Naive thymus-derived CD4-positive, alpha-beta T cell (primary cell): ENCODE data around the gene GATAD2B. TPM values are rescaled to one million over a fixed set of nuclear protein-coding genes. Genes with fewer than 3 reads are reported as not detected.
"Not testable (repeated sequence)": the region's sequence is repeated elsewhere in the genome, so short reads cannot be mapped to it uniquely, and the experiment has no call there.

ENCODE experiments used
- ATAC-seq: fragments of 150-1000 bp; cut with Tn5 transposase; 2 replicates; pipeline ENCODE4 v1.10.0; 2021; ENCODE audit warnings: mild to moderate bottlenecking, moderate library complexity
- CTCF ChIA-PET: fragments of 350-600 bp; sonication (Branson Sonifier 250); formaldehyde crosslinking; loops from one replicate; lab custom pipeline; 2021; ENCODE audit warnings: antibody characterized with exemption; lab: Charles Lee
- POLR2A ChIA-PET: fragments of 350-600 bp; sonication (Branson Sonifier 250); formaldehyde crosslinking; loops from one replicate; lab custom pipeline; 2021; ENCODE audit warnings: antibody characterized with exemption, inconsistent platforms; lab: Charles Lee
- DNase-seq, 9 donors: peaks; one replicate each; pipeline versions ENCODE4 v3.0.0 to v3.0.0-alpha.2; 2020 to 2022; ENCODE audit warnings: mixed read lengths in 1 of 9
- H3K27ac ChIP-seq: one replicate; pipeline ENCODE4 v1.7.0; 2013; ENCODE audit warnings: mild to moderate bottlenecking, low read depth, low read length, moderate library complexity
- H3K27me3 ChIP-seq, 2 donors: one replicate each; pipeline ENCODE4 v1.7.0; 2013; ENCODE audit warnings: low read length in 2 of 2, mild to moderate bottlenecking in 2 of 2, moderate library complexity in 2 of 2; ENCODE audit not compliant: control insufficient read depth in 2 of 2, insufficient read depth in 2 of 2
- H3K36me3 ChIP-seq, 3 experiments: 1 replicate in 2 of 3; 2 replicates in 1 of 3; pipeline ENCODE4 v1.7.0; 2013; ENCODE audit warnings: low read length in 3 of 3, mild to moderate bottlenecking in 3 of 3, moderate library complexity in 1 of 3; ENCODE audit not compliant: insufficient read depth in 3 of 3, control insufficient read depth in 2 of 3
- H3K4me1 ChIP-seq, 2 donors: one replicate each; pipeline ENCODE4 v1.7.0; 2013; ENCODE audit warnings: low read length in 2 of 2, mild to moderate bottlenecking in 2 of 2, moderate library complexity in 1 of 2; ENCODE audit not compliant: control insufficient read depth in 2 of 2, insufficient read depth in 2 of 2
- H3K4me3 ChIP-seq: 2 replicates; pipeline ENCODE4 v1.7.0; 2013; ENCODE audit warnings: mild to moderate bottlenecking, low read length
- H3K9me3 ChIP-seq, 3 experiments: 1 replicate in 2 of 3; 2 replicates in 1 of 3; pipeline ENCODE4 v1.7.0; 2013; ENCODE audit warnings: low read length in 3 of 3; ENCODE audit not compliant: control insufficient read depth in 2 of 3
- H3K27ac Mint-ChIP-seq, 9 donors: one replicate each; pipeline ENCODE4 v1.8.0; 2020 to 2022; ENCODE audit warnings: mixed read lengths in 9 of 9, mild to moderate bottlenecking in 8 of 9, moderate library complexity in 5 of 9, inconsistent platforms in 2 of 9
- H3K27me3 Mint-ChIP-seq, 5 donors: one replicate each; pipeline ENCODE4 v1.8.0; 2021 to 2022; ENCODE audit warnings: mixed read lengths in 5 of 5, mild to moderate bottlenecking in 1 of 5
- H3K36me3 Mint-ChIP-seq, 5 donors: one replicate each; pipeline ENCODE4 v1.8.0; 2020 to 2022; ENCODE audit warnings: mixed read lengths in 5 of 5, mild to moderate bottlenecking in 3 of 5, inconsistent platforms in 1 of 5
- H3K4me1 Mint-ChIP-seq, 7 donors: one replicate each; pipeline ENCODE4 v1.8.0; 2020 to 2022; ENCODE audit warnings: mixed read lengths in 7 of 7, mild to moderate bottlenecking in 3 of 7, inconsistent platforms in 1 of 7
- H3K4me3 Mint-ChIP-seq, 10 donors: one replicate each; pipeline ENCODE4 v1.8.0; 2020 to 2022; ENCODE audit warnings: mild to moderate bottlenecking in 10 of 10, mixed read lengths in 10 of 10, moderate library complexity in 6 of 10, inconsistent platforms in 2 of 10
- H3K9me3 Mint-ChIP-seq, 11 donors: one replicate each; pipeline ENCODE4 v1.8.0; 2020 to 2022; ENCODE audit warnings: mixed read lengths in 11 of 11, mild to moderate bottlenecking in 4 of 11, inconsistent platforms in 1 of 11, moderate library complexity in 1 of 11
- intact Hi-C, 2 donors: fragments of 100-400 bp; cut with micrococcal nuclease; formaldehyde crosslinking; loops; one replicate each; pipeline ENCODE4 v1.15.1; 2023
- polyA plus RNA-seq, 2 donors: library from polyadenylated mRNA; unstranded; fragments of 300-500 nt; fragmentation: Illumina TruSeq; gene quantifications; one replicate each; pipeline ENCODE4 v1.2.3, GENCODE V29; 2021
- total RNA-seq, 6 experiments: library from RNA in 5 of 6; stranded (reverse) in 5 of 6; gene quantifications; 1 replicate in 5 of 6; 2 replicates in 1 of 6; pipeline ENCODE4 v1.2.3 and lab custom pipeline; 2021 to 2026

Gene GATAD2B
- total and polyA plus RNA-seq, 7 experiments from 2014 or later, result 4.8 to 102 (median 73.7) TPM

- H3K4me3 ChIP-seq, result no peak overlapping the region
- no peaks in the 10 kb centered on the region for H3K36me3 ChIP-seq
- ChIA-PET CTCF (interaction anchor here (0.6 to 2.3 kb wide), 2 partner anchors 185 to 197 kb away, joined by 3 to 8 read pairs; partner anchors contain the start of gene RAB13), POLR2A (interaction anchor here (0.9 to 1.2 kb wide), 2 partner anchors 14 to 201 kb away, joined by 3 to 7 read pairs; partner anchors contain the start of genes RPS27 and SLC27A3)
- peaks cover 0 to 3% (median 0%) of the 10 kb centered on the region in 5 donors for H3K36me3 Mint-ChIP-seq
- H3K27me3 ChIP-seq, result no peaks in the 10 kb centered on the region
- intact Hi-C loops, result loop anchor here (2.0 to 10.0 kb wide), 2 partner anchors 365 to 483 kb away; partner anchors contain the start of genes HAX1 (in 1 of the 2) and NUP210L (in 1 of the 2)
- H3K27ac ChIP-seq, result no peak overlapping the region
- H3K9me3 ChIP-seq, result no peaks in the 10 kb centered on the region
- peaks cover 0 to 8% (median 6%) of the 10 kb centered on the region in 5 donors for H3K27me3 Mint-ChIP-seq
- H3K27ac Mint-ChIP-seq, result peak overlapping the region in 4 of 9 donors; percentile 5 to 84 (median 28)
- no peak for ATAC-seq
- H3K4me1 Mint-ChIP-seq, result peaks cover 0 to 29% (median 20%) of the 10 kb centered on the region in 7 donors
- peak in 2 of 9 donors; percentile 17 to 23 for DNase-seq
- peak overlapping the region in 8 of 10 donors; percentile 18 to 71 (median 54) for H3K4me3 Mint-ChIP-seq
- H3K4me1 ChIP-seq, result no peaks in the 10 kb centered on the region
- H3K9me3 Mint-ChIP-seq, result no peaks in the 10 kb centered on the region
These were observed 133.2 kb downstream of the GATAD2B start for GRCh38 chr1:153789478-153790034.

DNA sequence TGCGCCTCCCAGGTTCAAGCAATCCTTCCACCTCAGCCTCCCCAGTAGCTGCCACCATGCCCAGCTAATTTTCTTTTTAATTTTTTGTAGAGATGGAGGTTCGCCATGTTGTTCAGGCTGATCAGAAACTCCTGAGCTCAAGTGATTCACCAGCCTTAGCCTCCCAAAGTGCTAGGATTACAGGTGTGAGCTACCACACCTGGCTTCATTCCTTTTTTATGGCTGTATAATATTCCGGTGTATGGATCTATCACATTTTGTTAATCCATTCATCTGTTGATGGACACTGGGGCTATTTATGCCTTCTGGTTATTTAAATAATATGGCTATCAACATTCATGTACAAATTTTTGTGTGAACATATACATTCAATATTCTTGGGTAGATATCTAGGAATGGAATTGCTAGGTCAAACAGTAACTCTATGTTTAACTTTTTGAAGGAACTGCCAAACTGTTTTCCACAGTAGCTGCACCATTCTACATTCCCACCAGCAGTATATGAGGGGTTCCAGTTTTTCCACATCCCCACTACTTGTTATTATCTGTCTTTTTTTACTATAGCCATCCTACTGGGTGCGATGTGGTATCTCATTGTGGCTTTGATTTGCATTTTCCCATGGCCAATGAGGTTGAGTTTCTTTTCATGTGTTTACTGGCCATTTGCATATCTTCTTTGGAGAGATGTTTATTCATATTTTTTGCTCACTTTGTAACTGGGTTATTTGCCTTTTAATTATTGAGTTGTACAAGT, 136.6 kb downstream of the GATAD2B start:
- intact Hi-C loops, result loop anchor here in 1 of 2 donors (10.0 kb wide), 1 partner anchor 369 kb away; the partner anchor contains the start of gene NUP210L
- no peak overlapping the region for H3K27ac ChIP-seq
- H3K36me3 ChIP-seq, result peaks cover 0 to 3% (median 0%) of the 10 kb centered on the region in 3 experiments
- peaks cover 0 to 10% of the 10 kb centered on the region in 2 donors for H3K4me1 ChIP-seq
- Mint-ChIP-seq H3K9me3 (no peaks in the 10 kb centered on the region), H3K36me3 (peaks cover 0 to 3% (median 0%) of the 10 kb centered on the region in 5 donors), H3K4me1 (peaks cover 0 to 37% (median 31%) of the 10 kb centered on the region in 7 donors), H3K4me3 (no peak overlapping the region), H3K27ac (no peak overlapping the region), H3K27me3 (peaks cover 0 to 8% (median 6%) of the 10 kb centered on the region in 5 donors)
- no peaks in the 10 kb centered on the region for H3K9me3 ChIP-seq
- H3K27me3 ChIP-seq, result no peaks in the 10 kb centered on the region
- POLR2A ChIA-PET, result interaction anchor here (0.7 to 2.6 kb wide), 3 partner anchors 182 to 205 kb away, joined by 3 to 15 read pairs (median 3); partner anchors contain the start of genes CREB3L4, JTB and RPS27
- H3K4me3 ChIP-seq, result no peak overlapping the region
- DNase-seq, result no peak
- ATAC-seq, result no peak
- CTCF ChIA-PET, result no interaction called here

- no peaks in the 10 kb centered on the region for H3K9me3 Mint-ChIP-seq
- peaks cover 0 to 6% (median 4%) of the 10 kb centered on the region in 5 donors for H3K27me3 Mint-ChIP-seq
- CTCF ChIA-PET, result no interaction called here
- Histone ChIP-seq H3K4me1 (peaks cover 0 to 10% of the 10 kb centered on the region in 2 donors), H3K9me3 (no peaks in the 10 kb centered on the region), H3K27me3 (no peaks in the 10 kb centered on the region), H3K36me3 (peaks cover 0 to 3% (median 0%) of the 10 kb centered on the region in 3 experiments), H3K27ac (peak overlapping the region; percentile 96), H3K4me3 (peak overlapping the region; percentile 78)
- POLR2A ChIA-PET, result interaction anchor here (0.6 to 2.4 kb wide), 22 partner anchors 8 to 1901 kb away, joined by 3 to 12 read pairs (median 4); partner anchors contain the start of genes CHTOP, CREB3L4, JTB and RAB13
- peak overlapping the region; percentile 80 to 97 (median 90) for H3K4me3 Mint-ChIP-seq
- H3K4me1 Mint-ChIP-seq, result peaks cover 0 to 17% (median 9%) of the 10 kb centered on the region in 7 donors
- intact Hi-C loops, result loop anchor here (1.0 to 10.0 kb wide), 12 partner anchors 8 to 489 kb away; partner anchors contain the start of genes RPS27 (in 2 of the 2), GATAD2B (in 1 of the 2), HAX1 (in 1 of the 2) and INTS3 (in 1 of the 2)
- peak overlapping the region; percentile 92 to 99 (median 95) for H3K27ac Mint-ChIP-seq
- DNase-seq (peak; percentile 86 to 95 (median 92)), ATAC-seq (peak; percentile 99)
- no peaks in the 10 kb centered on the region for H3K36me3 Mint-ChIP-seq
These were observed 139.3 kb downstream of the GATAD2B start for GRCh38 chr1:153783233-153784190.

- not testable (repeated sequence) for H3K27me3 ChIP-seq, H3K9me3 Mint-ChIP-seq, H3K36me3 ChIP-seq, ATAC-seq, H3K27me3 Mint-ChIP-seq, H3K9me3 ChIP-seq, DNase-seq, H3K36me3 Mint-ChIP-seq
- intact Hi-C loops, result loop anchor here (1.0 to 10.0 kb wide), 12 partner anchors 7 to 490 kb away; partner anchors contain the start of genes RPS27 (in 2 of the 2), GATAD2B (in 1 of the 2), HAX1 (in 1 of the 2) and INTS3 (in 1 of the 2)
- Mint-ChIP-seq H3K4me3 (peak overlapping the region; percentile 80 to 97 (median 90)), H3K4me1 (peaks cover 0 to 17% (median 9%) of the 10 kb centered on the region in 7 donors), H3K27ac (peak overlapping the region; percentile 63 to 99 (median 94))
- POLR2A ChIA-PET, result interaction anchor here (0.6 to 2.1 kb wide), 5 partner anchors 51 to 399 kb away, joined by 3 to 6 read pairs (median 4); partner anchors contain the start of gene RPS27
- Histone ChIP-seq H3K4me1 (peaks cover 0 to 10% of the 10 kb centered on the region in 2 donors), H3K4me3 (peak overlapping the region; percentile 78), H3K27ac (peak overlapping the region; percentile 96)
- CTCF ChIA-PET, result interaction anchor here (1.3 kb wide), 1 partner anchor 242 kb away, joined by 3 read pairs; the partner anchor contains the start of gene S100A5
These were observed 140.1 kb downstream of the GATAD2B start for GRCh38 chr1:153782648-153783047.

- H3K9me3 ChIP-seq, result no peaks in the 10 kb centered on the region
- H3K36me3 Mint-ChIP-seq, result peaks cover 0 to 1% (median 0%) of the 10 kb centered on the region in 5 donors
- H3K27me3 ChIP-seq, result no peaks in the 10 kb centered on the region
- POLR2A ChIA-PET, result interaction anchor here (0.6 to 1.0 kb wide), 3 partner anchors 24 to 210 kb away, joined by 3 to 4 read pairs (median 3); partner anchors contain the start of gene RPS27
- H3K4me3 ChIP-seq, result no peak overlapping the region
- H3K27ac Mint-ChIP-seq, result peak overlapping the region in 1 of 9 donors; percentile 38
- H3K9me3 Mint-ChIP-seq, result peaks cover 0 to 3% (median 0%) of the 10 kb centered on the region in 11 donors
- H3K4me1 Mint-ChIP-seq, result peaks cover 9 to 32% (median 22%) of the 10 kb centered on the region in 7 donors
- CTCF ChIA-PET, result interaction anchor here (0.6 kb wide), 1 partner anchor 162 kb away, joined by 3 read pairs; no protein-coding TSS in a partner anchor
- DNase-seq (no peak), ATAC-seq (no peak)
- peaks cover 0 to 3% (median 0%) of the 10 kb centered on the region in 3 experiments for H3K36me3 ChIP-seq
- intact Hi-C loops, result loop anchor here (5.0 to 10.0 kb wide), 2 partner anchors 53 to 374 kb away; partner anchors contain the start of genes INTS3 (in 1 of the 2) and NUP210L (in 1 of the 2)
- H3K27me3 Mint-ChIP-seq, result no peaks in the 10 kb centered on the region
- H3K27ac ChIP-seq, result no peak overlapping the region
- H3K4me1 ChIP-seq, result peaks cover 6 to 24% of the 10 kb centered on the region in 2 donors
- H3K4me3 Mint-ChIP-seq, result no peak overlapping the region
These were observed 142.2 kb downstream of the GATAD2B start for GRCh38 chr1:153780551-153780950.
